ENCODE measurements around the gene AHCYL2.
"Not testable (repeated sequence)": the region's sequence is repeated elsewhere in the genome, so short reads cannot be mapped to it uniquely, and the experiment has no call there.

Gene AHCYL2

DNA sequence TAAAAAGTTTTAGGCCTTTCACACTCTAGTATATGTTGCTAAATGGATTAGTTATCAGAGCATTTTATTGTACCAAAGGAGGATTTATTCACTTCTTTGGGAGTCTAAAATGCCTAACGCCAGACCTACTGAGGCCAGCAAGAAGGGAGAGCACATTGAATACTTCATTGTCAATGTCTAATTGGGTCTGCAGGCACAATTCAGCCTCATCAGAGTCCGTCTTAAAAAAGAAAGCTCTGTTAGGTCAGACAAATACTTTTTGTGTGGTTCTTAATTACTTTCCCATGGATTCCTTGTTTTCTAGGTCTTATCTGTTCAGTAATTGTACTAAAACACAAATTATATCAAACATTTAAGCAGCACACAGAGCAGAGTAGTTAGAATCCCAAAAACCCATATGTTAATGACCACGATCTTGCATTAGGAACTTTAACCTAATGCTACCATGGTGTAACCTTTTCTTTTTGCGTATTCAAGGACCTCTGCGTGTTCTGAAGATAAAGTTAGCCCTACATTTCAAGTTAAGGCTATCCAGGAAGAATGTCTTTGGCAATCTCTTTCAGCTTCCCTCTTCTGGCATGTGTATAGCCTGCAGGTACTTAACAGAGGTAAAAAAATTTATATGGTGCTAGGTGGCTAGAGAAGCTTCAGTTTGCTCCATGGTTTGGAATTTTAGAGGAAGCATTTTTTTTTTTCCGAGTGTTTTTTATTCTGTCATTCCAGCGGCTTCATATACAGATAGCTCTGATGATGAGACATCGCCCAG lies 163.7 kb downstream of the AHCYL2 start:
- DNase-seq: no peak

GRCh38 chr7:129389829-129390228 lies 165.0 kb downstream of the AHCYL2 start:
- DNase-seq: no peak

- no peak for DNase-seq
Observed at GRCh38 chr7:129390314-129390713, 165.5 kb downstream of the AHCYL2 start.

DNA sequence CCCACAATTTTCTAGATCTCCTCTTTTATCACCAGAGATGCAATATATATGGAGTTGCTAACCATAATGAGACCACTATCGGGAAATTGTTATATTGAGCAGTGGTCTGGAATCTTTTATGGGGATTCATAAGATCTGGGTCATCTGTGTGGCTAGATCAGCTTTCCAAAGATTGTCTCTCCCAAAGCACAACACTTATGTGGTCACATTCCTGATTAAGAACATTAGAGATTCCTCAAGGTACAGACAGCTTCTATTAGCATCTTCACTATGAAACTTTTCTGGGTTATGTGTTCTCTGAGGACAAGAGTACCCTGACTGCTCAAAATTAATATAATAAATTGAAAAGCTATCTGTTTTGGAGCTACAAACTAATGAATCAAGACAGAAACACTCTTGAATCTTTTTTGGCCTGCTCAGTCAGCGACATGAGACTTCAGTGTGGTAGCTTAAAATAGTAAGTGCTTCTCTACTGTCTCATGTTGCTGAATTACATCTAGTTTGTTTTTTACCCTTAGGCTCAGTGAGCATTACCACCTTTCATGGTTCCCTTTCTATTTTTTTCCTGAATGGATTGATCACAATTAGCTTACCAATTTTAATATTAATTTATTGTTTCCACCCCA lies 166.8 kb downstream of the AHCYL2 start:
- DNase-seq: no peak

DNA sequence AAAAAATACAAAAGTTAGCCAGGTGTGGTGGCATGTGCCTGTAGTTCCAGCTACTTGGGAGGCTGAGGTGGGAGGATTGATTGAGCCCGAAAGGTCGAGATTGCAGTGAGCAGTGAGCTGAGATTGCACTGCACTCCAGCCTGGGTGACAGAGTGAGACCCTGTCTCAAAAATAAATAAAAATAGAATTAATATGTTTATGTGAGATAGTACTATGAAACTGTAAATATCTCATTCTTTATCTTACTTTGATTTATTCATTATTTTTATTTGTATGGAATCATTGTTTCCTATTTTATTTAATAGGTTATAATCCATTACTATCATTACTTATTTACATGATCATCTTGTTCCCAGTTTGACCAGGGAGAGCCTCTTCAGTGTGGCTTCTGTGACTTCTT lies 168.4 kb downstream of the AHCYL2 start:
- DNase-seq: no peak

DNA sequence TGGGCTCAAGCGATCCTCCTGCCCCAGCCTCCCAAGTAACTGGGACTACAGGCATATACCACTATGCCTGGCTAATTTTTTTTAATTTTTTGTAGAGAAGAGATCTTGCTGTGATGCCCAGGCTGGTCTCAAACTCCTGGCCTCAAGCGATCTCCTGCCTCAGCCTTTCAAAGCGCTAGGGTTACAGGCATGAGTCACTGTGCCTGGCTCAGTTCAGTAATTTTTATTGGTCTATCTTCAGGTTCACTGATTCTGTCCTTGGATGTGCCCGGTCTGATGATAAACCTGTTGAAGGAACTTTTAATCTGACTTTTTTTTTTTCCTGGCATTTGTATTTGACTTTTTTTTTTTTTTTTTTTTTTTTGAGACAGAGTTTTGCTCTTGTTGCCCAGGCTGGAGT lies 169.3 kb downstream of the AHCYL2 start:
- DNase-seq: no peak

GRCh38 chr7:129394982-129395914 lies 170.4 kb downstream of the AHCYL2 start:
- no peak for DNase-seq

DNA sequence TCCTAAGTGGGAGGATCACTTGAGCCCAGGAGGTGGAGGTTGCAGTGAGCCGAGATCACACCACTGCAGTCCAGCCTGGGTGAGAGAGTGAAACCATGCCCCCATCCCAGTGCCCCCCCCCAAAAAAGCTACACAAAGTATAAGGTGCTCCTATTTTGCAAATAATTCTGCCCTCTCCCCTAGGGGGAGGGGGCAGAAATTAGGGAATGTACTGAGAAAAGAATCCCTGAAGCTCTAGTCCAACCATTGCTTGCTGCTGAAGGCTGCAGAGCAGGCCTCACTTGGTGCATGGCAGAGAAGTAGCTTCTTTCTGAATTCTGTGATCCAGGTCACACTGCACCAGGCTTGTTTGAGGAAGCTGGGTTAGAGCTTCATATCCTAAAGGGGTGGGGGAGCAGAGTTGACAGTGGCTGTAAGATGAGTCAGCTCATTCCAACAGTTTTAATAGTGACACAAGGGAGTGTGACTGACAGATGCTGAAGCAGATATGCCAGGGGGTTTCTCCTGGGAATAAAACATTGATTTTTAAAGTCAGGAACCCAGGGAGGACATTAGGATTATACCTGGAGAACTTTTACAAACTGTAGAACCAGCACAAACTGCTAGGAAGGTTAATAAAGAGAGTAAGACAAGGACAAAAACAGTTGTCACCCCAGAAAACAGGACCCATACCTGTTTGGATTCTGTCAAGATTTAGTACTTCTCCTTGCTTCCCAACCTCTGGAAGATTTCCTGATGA lies 176.6 kb downstream of the AHCYL2 start:
- DNase-seq: no peak

DNA sequence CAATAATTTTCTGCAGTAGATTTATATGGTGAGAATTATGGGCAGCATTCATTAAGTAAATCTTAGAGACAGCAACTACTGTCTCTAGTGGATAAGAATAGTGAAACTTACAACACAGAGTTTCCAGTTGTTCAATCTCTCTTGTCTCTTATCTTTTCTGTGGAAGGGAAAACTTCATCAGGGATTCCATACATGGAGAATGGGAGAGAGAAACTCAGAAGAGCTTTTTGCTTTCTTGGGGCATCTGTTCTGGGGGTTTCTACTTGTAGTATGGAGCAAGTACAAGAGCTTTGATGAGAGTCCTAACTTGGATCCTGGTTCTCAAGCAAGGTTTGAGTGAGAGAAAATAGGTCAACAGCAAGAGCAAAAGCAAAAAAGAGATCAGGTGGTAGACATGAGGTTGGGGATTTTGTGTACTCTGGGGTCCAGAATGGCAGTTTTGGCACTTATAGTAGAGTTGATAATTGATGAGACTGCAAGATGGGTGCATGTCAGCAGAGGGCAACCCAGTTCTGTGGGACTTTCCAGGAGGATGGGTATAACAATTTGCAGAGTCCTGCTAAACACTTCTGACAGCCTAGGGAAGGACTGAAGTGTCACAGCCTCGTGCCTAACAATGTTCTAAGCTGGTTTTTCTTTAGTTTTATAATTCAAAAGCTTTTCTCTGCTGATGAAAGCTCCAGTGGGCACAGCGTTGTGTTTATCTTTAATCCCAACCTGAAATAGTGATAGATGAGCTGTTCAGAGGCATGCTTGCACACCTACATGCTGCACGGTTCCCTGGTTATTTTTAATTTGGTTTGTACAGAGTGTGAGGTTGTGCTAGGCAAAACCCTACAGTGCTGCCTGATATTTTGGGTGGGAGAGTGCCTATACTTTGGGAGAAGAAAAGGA lies 177.4 kb downstream of the AHCYL2 start:
- DNase-seq: no peak

GRCh38 chr7:129405527-129405926 lies 180.7 kb downstream of the AHCYL2 start:
- no peak for DNase-seq

DNA sequence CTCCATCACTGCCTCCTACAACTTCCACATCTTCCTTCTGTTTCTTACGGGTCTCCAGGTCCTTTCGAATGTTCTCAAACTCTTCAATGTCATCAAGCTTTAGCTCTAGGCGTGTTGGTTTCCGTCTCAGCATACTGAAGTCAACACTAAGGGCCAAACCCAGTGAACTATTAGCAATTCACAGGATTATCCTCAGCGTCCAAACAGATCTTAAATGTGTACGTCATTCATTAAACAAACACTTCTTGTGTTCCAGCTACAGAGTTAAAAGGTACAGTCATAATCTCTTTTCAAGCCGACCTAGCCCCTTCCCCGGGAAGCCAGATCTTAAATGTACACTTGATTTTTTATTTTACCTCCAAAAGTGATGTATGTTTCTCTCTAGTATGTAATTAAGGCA lies 185.4 kb downstream of the AHCYL2 start:
- not testable (repeated sequence) for DNase-seq

- DNase-seq: no peak
Observed at GRCh38 chr7:129412501-129412900, 187.7 kb downstream of the AHCYL2 start.

GRCh38 chr7:129417073-129417472 lies 192.2 kb downstream of the AHCYL2 start:
- DNase-seq: no peak

DNA sequence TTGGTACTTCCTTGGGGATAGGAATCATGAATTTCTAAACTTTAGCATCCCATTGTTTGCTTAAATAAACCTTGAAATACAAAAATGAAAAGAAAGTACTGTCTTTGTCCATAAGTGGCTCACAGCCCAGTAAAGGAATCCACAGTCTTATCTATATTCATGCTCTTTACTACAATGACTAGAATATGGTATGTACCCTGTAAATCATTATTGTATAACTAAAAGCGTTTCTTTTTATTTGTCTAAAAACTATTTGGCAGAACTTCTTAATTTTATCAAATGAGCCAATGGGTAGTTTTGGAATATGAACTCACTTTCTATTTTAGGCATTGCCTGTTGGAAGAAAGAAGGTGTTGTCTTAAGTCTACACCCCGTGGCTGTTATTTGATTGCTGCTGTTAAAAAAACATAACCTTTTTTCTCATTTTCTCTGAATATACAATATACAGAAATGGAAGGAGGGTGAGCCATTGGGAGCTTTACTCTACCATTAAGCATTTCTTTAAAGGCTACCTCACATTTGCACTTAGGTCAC lies 197.0 kb downstream of the AHCYL2 start:
- no peak for DNase-seq

- no peak for DNase-seq
Observed at GRCh38 chr7:129422727-129423126, 197.9 kb downstream of the AHCYL2 start.

DNA sequence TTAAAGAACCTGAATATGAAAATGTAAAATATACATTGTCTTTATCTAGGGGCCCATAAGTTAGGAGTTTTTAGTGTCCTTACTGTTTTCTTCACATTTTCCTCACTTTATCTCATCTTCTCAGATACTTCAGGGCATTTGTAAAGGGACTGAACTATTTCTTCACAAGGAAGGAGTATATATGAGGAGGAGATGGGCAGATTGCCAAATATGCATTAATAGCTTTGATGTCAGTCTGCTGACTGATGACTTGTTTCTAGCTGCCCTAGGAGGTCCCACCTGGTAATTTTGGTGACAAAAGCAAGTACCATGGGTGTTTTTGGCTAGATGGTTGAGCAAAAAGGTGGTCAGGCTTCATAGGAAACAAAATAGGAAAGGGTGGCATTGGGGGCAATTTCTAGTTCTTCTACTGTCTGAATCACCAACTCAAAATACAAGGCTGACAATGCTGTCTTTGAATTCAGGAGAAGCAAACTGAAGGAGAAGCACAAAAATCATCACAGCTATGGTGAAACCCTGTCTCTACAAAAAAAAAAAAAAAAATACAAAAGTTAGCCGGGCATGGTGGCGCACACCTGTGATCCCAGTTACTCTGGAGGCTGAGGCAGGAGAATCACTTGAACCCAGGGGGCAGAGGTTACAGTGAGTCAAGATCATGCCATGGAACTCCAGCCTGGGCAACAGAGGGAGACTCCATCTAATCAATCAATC lies 199.0 kb downstream of the AHCYL2 start:
- DNase-seq: no peak

- DNase-seq: no peak
Observed at GRCh38 chr7:129426482-129426881, 201.7 kb downstream of the AHCYL2 start.

DNA sequence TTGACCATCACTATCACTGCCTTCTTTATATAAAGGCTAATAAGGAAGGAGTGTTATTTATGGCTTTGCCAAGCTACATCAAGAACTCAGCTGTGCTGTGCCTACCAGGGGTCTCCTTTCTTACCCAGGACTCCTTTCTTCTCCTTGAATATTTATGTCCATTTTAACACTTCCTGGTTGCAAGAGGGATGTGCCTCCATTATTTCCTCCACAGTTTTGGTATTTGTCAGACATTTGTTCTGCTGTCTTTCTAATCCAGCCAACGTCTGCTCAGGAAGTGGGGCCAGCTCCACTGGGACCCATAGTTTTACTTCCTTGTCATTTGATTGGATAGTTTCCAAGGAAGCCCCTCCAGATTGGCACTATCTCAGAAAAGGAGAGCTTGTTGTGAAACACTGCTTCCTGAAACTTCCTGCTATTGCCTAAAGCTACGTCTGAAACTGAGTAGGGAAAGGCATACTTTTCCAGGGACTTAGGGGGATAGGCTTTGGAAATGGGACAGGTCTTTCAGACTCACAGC lies 202.8 kb downstream of the AHCYL2 start:
- no peak for DNase-seq

DNA sequence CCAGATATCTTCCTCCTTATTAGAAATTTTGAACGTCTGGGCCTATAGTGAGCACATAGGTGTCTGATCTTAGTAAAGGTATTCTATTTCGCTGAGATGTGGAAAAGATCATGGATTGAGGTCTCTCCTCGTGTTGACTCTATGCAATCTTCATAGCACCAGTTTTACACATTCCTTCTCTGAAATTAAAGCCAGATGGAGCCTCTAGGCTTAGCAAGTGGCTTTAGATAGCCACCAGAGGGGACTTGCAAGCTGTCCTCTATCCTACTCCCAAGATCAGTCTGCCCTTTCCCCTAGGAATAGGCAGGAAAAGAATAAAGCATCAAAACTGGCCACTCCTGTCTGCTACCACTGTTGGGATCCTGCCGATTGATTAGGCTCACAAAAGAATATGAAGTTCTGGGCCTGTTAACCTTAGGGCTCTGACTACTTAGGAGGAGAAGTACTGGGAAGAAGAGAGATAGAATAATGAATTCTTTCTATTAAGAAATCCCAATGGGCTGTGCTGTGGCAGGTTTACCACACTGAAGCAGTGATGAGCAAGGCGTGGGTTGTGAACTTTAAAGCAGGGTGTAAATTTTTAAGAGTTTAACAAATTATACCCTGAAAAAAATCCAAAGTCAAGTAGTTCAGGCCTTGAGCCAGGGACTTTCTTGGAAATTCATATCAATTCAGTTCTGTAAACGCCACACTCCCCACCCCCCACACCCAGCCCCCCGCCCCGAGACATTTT lies 207.2 kb downstream of the AHCYL2 start:
- DNase-seq: no peak

Data from NK-92 treated with Interleukin-12 subunit alpha and Interleukin-12 subunit beta, amount 100 ng/mL, for 24 hours (cell line).